ENCODE measurements around the gene TRIM31. TPM values are rescaled to one million over a fixed set of nuclear protein-coding genes. Genes with fewer than 3 reads are reported as not detected.

TRIM31 gene
- total and polyA plus RNA-seq, 4 donors = 0.30 to 1.4 (median 0.31) TPM; not detected in 1

- Histone ChIP-seq H3K27ac (ENCODE audit: low read depth in 1 of 2, low read length in 1 of 2) (peak overlapping the region; percentile 94 to 95), H3K9me3 (ENCODE audit: control insufficient read depth in 4 of 4, insufficient read depth in 3 of 4, low read length in 3 of 4) (no peaks in the 10 kb centered on the region), H3K4me1 (ENCODE audit: control insufficient read depth in 5 of 5, insufficient read depth in 5 of 5, low read length in 5 of 5) (peaks cover under 1 to 21% (median 10%) of the 10 kb centered on the region in 5 donors), H3K27me3 (ENCODE audit: control insufficient read depth in 3 of 3, insufficient read depth in 3 of 3, low read length in 2 of 3) (no peaks in the 10 kb centered on the region), H3K4me3 (peak overlapping the region; percentile 75), H3K36me3 (ENCODE audit: control insufficient read depth in 4 of 4, insufficient read depth in 4 of 4, low read length in 4 of 4) (peaks cover 0 to 11% (median 5%) of the 10 kb centered on the region in 4 donors), H3K9ac (ENCODE audit: insufficient read depth in 1 of 2, low read length in 2 of 2) (peak overlapping the region; percentile 72 to 99)
- DNase-seq (peak in 2 of 3 donors; percentile 41 to 50), ATAC-seq (ENCODE audit: insufficient read depth, low FRiP score) (peak; percentile 7)
- 0% methylated on average over 24 of the region's 24 CpGs for WGBS, 2 donors
- TF ChIP-seq CTCF (IDR thresholded peaks at IDR 0.05; ENCODE audit: control extremely low read depth, extremely low read depth) = no peak
Measured at GRCh38 chr6:30060606-30061091, 52.2 kb downstream of the TRIM31 start.

- ATAC-seq (ENCODE audit: insufficient read depth, low FRiP score) = no peak
- H3K4me3 ChIP-seq = no peak overlapping the region
- peaks cover 0 to 10% (median 6%) of the 10 kb centered on the region in 5 donors for H3K4me1 ChIP-seq (ENCODE audit: control insufficient read depth in 5 of 5, insufficient read depth in 5 of 5, low read length in 5 of 5)
- 66 to 83% methylated on average over 1 of the region's 1 CpG for WGBS, 2 donors
- no peaks in the 10 kb centered on the region for H3K27me3 ChIP-seq (ENCODE audit: control insufficient read depth in 3 of 3, insufficient read depth in 3 of 3, low read length in 2 of 3)
- no peak for TF ChIP-seq CTCF (IDR thresholded peaks at IDR 0.05; ENCODE audit: control extremely low read depth, extremely low read depth)
- no peaks in the 10 kb centered on the region for H3K9me3 ChIP-seq (ENCODE audit: control insufficient read depth in 4 of 4, insufficient read depth in 3 of 4, low read length in 3 of 4)
- H3K36me3 ChIP-seq (ENCODE audit: control insufficient read depth in 4 of 4, insufficient read depth in 4 of 4, low read length in 4 of 4) = peaks cover 0 to 7% (median 3%) of the 10 kb centered on the region in 4 donors
- no peak overlapping the region for H3K27ac ChIP-seq (ENCODE audit: low read depth in 1 of 2, low read length in 1 of 2)
- no peak for DNase-seq
- H3K9ac ChIP-seq (ENCODE audit: insufficient read depth in 1 of 2, low read length in 2 of 2) = no peak overlapping the region
Measured at GRCh38 chr6:30055513-30055912, 57.4 kb downstream of the TRIM31 start.

GRCh38 chr6:30053682-30054081, 59.2 kb downstream of the TRIM31 start:
- no peak overlapping the region for H3K27ac ChIP-seq (ENCODE audit: low read depth in 1 of 2, low read length in 1 of 2)
- no peaks in the 10 kb centered on the region for H3K9me3 ChIP-seq (ENCODE audit: control insufficient read depth in 4 of 4, insufficient read depth in 3 of 4, low read length in 3 of 4)
- DNase-seq = no peak
- H3K36me3 ChIP-seq (ENCODE audit: control insufficient read depth in 4 of 4, insufficient read depth in 4 of 4, low read length in 4 of 4) = peaks cover 0 to 7% (median 3%) of the 10 kb centered on the region in 4 donors
- no peaks in the 10 kb centered on the region for H3K4me1 ChIP-seq (ENCODE audit: control insufficient read depth in 5 of 5, insufficient read depth in 5 of 5, low read length in 5 of 5)
- 92 to 93% methylated on average over 3 of the region's 3 CpGs for WGBS, 2 donors
- H3K27me3 ChIP-seq (ENCODE audit: control insufficient read depth in 3 of 3, insufficient read depth in 3 of 3, low read length in 2 of 3) = no peaks in the 10 kb centered on the region
- no peak overlapping the region for H3K4me3 ChIP-seq
- no peak overlapping the region for H3K9ac ChIP-seq (ENCODE audit: insufficient read depth in 1 of 2, low read length in 2 of 2)
- no peak for TF ChIP-seq CTCF (IDR thresholded peaks at IDR 0.05; ENCODE audit: control extremely low read depth, extremely low read depth)
- ATAC-seq (ENCODE audit: insufficient read depth, low FRiP score) = no peak

Small RNA genes within 50 kb of the gene (small RNA-seq; reads per million reads assigned to genes)
- gene RF00554 (ENCODE audit: low replicate concordance) (not detected), gene RF02219 (ENCODE audit: low replicate concordance) (not detected), gene RF02220 (ENCODE audit: low replicate concordance) (not detected)

Other genes with a start within 250 kb of the TRIM31 start
- 100 to 1,000 TPM; 320 to 577 TPM for gene HLA-A, start 170.6 kb downstream of the TRIM31 start, total RNA-seq
- gene HLA-A, start 170.6 kb downstream of the TRIM31 start, polyA plus RNA-seq = 1,000 to 10,000 TPM in 1 of 2 donors, 100 to 1,000 TPM in 1; 845 to 3,222 TPM
- 10 to 100 TPM; 18.2 to 24.0 TPM for gene POLR1H, start 51.8 kb downstream of the TRIM31 start, total RNA-seq
- 10 to 100 TPM; 53.2 to 55.5 TPM for gene POLR1H, start 51.8 kb downstream of the TRIM31 start, polyA plus RNA-seq
- gene PPP1R11, start 45.9 kb downstream of the TRIM31 start, total RNA-seq = 10 to 100 TPM; 29.2 to 56.9 TPM
- 10 to 100 TPM; 54.7 to 81.7 TPM for gene PPP1R11, start 45.9 kb downstream of the TRIM31 start, polyA plus RNA-seq
- 1 to 10 TPM in 1 of 2 donors, not detected in 1; 2.3 TPM for gene RNF39, start 37.3 kb downstream of the TRIM31 start, total RNA-seq
- 1 to 10 TPM; 1.0 to 1.3 TPM for gene RNF39, start 37.3 kb downstream of the TRIM31 start, polyA plus RNA-seq
- gene TRIM40, start 23.1 kb upstream of the TRIM31 start, total RNA-seq = under 1 TPM in 1 of 2 donors, not detected in 1; 0.20 TPM
- gene TRIM40, start 23.1 kb upstream of the TRIM31 start, polyA plus RNA-seq = under 1 TPM in 1 of 2 donors, not detected in 1; 0.08 TPM
- gene TRIM10, start 48.1 kb upstream of the TRIM31 start, total RNA-seq = 1 to 10 TPM in 1 of 2 donors, under 1 TPM in 1; 0.06 to 1.8 TPM
- under 1 TPM; 0.06 to 0.12 TPM for gene TRIM10, start 48.1 kb upstream of the TRIM31 start, polyA plus RNA-seq
- gene TRIM15, start 50.5 kb upstream of the TRIM31 start, total RNA-seq = not detected
- gene TRIM15, start 50.5 kb upstream of the TRIM31 start, polyA plus RNA-seq = under 1 TPM; 0.01 to 0.06 TPM
- 10 to 100 TPM; 33.8 to 51.4 TPM for gene TRIM26, start 100.3 kb upstream of the TRIM31 start, total RNA-seq
- gene TRIM26, start 100.3 kb upstream of the TRIM31 start, polyA plus RNA-seq = 10 to 100 TPM; 32.1 to 42.4 TPM
- 10 to 100 TPM; 11.7 to 14.2 TPM for gene TRIM39, start 213.8 kb upstream of the TRIM31 start, total RNA-seq
- 10 to 100 TPM in 1 of 2 donors, 1 to 10 TPM in 1; 9.4 to 10.9 TPM for gene TRIM39, start 213.8 kb upstream of the TRIM31 start, polyA plus RNA-seq
- gene RPP21, start 232.1 kb upstream of the TRIM31 start, total RNA-seq = 10 to 100 TPM; 13.3 to 37.6 TPM
- 100 to 1,000 TPM in 1 of 2 donors, 10 to 100 TPM in 1; 60.1 to 141 TPM for gene RPP21, start 232.1 kb upstream of the TRIM31 start, polyA plus RNA-seq

Measured in lung (tissue), 13 donors.